Muscle of leg (tissue), 11 donors: ENCODE measurements around the gene IL11. TPM values are rescaled to one million over a fixed set of nuclear protein-coding genes. Genes with fewer than 3 reads are reported as not detected.

Experiments
- DNase-seq: peaks from one replicate; pipeline ENCODE4 v3.0.0; 2013
- H3K27ac ChIP-seq: one replicate; pipeline ENCODE4 v1.5.1; 2013; ENCODE audit warnings: mild to moderate bottlenecking, low read length, control low read depth
- H3K27me3 ChIP-seq: one replicate; pipeline ENCODE4 v1.6.1; 2013; ENCODE audit warnings: low read length; ENCODE audit not compliant: control insufficient read depth, insufficient read depth
- H3K36me3 ChIP-seq: one replicate; pipeline ENCODE4 v1.6.1; 2013; ENCODE audit warnings: low read length; ENCODE audit not compliant: control insufficient read depth, insufficient read depth
- H3K4me1 ChIP-seq: one replicate; pipeline ENCODE4 v1.6.1; 2013; ENCODE audit warnings: low read length; ENCODE audit not compliant: control insufficient read depth, insufficient read depth
- H3K4me3 ChIP-seq: one replicate; pipeline ENCODE4 v1.5.1; 2013; ENCODE audit warnings: low read length, control low read depth
- H3K9me3 ChIP-seq: replicated peaks from 2 replicates; pipeline ENCODE4 v1.6.1; 2013; ENCODE audit warnings: low read depth, low read length; ENCODE audit not compliant: control insufficient read depth
- WGBS: methylation state at CpG from one replicate; pipeline ENCODE4 v1.1.5; 2013; ENCODE audit warnings: missing lambda C conversion rate; ENCODE audit not compliant: insufficient coverage; 5-methylcytosine and 5-hydroxymethylcytosine counted together
- polyA plus RNA-seq, 8 donors: library from polyadenylated mRNA; unstranded; fragments of 120-200 nt; gene quantifications; one replicate each; pipeline versions ENCODE4 v1.2.1 to v1.2.3, GENCODE V29; 2013; ENCODE audit warnings: inconsistent platforms in 1 of 8, low replicate concordance in 1 of 8; ENCODE audit not compliant: insufficient read length in 8 of 8, insufficient read depth in 1 of 8
- total RNA-seq: library from RNA; stranded (reverse); fragments of 120-200 nt; gene quantifications from one replicate; pipeline ENCODE4 v1.2.4, GENCODE V29; 2013

Gene IL11
- total and polyA plus RNA-seq, 9 donors = 0.12 to 0.61 (median 0.36) TPM

DNA sequence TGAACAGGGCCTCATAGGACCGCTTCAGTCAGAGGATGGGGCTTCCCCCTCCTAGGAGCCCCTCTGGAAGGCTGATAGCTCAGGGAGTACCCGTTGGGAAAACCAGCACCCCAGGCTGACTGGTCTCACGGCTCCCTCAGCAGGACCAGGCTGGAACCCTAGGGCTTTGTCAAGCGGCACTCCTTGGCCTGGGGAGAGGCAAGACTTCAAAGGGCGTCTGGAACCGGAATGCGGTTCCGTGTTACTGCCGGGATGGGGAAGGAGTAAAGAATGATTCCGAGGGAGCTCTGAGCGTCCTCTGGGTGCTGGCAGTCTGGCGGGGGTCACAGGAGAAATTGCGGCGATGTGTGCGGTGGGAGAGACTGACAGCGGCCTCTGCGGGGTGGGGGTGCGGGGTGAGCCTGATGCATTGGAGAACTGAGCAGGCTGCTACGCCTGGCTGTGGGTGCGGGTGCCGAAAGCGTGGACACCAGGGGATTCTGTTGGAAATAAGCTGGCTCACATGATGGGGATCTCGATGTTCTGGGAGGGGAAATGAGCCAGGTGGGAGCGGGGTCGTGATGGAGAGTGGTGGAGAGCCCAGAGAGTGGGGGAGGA lies 17.6 kb downstream of the IL11 start:
- Histone ChIP-seq H3K36me3 (peaks cover 14% of the 10 kb centered on the region), H3K27ac (no peak overlapping the region), H3K27me3 (peaks cover 68% of the 10 kb centered on the region), H3K4me3 (no peak overlapping the region), H3K9me3 (no peaks in the 10 kb centered on the region), H3K4me1 (peaks cover 25% of the 10 kb centered on the region)
- WGBS = 65% methylated on average over 23 of the region's 25 CpGs
- no peak for DNase-seq

DNA sequence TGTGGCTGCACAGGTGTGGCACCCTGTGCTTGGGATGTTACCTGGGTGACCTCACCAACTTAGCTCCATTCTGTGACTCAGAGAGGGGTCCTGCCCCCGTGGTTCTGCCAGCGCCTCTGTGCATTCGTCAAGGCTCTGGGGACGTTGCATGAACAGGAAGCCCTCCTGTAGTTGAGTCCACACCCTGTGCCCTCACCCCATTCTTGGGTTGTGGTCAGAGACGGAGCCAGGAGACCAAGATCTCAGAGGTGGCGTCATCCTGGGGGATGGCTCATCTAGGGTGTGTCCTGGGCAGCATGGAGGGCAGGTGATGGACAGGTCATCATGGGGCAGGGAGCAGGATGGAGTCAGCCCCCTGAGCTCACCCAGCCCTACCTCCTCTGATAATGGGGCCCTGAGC lies 18.2 kb downstream of the IL11 start:
- WGBS = 100% methylated on average over 2 of the region's 6 CpGs
- Histone ChIP-seq H3K27me3 (peaks cover 63% of the 10 kb centered on the region), H3K36me3 (peaks cover 19% of the 10 kb centered on the region)

DNA sequence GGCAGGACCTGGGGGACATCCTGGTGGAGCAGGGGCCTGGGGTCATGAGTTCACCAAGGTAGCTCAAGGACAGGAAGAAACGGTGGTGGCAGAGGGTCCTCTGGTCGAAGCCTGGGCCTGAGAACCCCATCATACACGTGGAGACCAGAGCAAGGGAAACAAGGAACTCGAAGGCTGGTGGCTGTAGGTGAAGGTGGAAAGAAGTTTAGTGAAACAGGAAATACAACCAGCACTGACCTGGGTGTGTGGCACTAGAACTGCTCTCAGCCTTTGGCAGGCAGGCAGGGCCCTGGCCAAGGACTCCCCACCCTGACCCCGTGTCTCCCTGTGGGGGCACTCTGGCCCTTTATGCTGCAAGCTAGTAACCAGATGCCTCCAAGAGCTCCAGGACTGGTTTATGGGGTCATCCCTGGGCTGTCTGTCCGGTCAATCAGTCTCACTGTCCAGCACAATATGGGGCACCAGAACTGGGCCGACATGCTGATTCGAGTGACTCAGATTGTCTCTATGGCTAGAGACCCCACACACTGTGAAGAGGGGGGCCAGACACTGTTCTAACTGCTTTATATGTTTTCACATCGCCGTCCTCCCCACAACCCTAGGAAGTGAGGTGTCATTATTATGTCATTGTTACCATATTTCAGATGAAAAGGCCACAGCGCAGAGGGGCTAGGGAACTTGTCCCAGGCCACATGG lies 19.5 kb downstream of the IL11 start:
- no peak overlapping the region for H3K4me3 ChIP-seq
- 62% methylated on average over 7 of the region's 11 CpGs for WGBS

More for the DNA sequence above, 18.2 kb downstream of the IL11 start:
- Histone ChIP-seq H3K4me3 (no peak overlapping the region), H3K9me3 (no peaks in the 10 kb centered on the region), H3K27ac (no peak overlapping the region), H3K4me1 (peaks cover 30% of the 10 kb centered on the region)
- no peak for DNase-seq

DNA sequence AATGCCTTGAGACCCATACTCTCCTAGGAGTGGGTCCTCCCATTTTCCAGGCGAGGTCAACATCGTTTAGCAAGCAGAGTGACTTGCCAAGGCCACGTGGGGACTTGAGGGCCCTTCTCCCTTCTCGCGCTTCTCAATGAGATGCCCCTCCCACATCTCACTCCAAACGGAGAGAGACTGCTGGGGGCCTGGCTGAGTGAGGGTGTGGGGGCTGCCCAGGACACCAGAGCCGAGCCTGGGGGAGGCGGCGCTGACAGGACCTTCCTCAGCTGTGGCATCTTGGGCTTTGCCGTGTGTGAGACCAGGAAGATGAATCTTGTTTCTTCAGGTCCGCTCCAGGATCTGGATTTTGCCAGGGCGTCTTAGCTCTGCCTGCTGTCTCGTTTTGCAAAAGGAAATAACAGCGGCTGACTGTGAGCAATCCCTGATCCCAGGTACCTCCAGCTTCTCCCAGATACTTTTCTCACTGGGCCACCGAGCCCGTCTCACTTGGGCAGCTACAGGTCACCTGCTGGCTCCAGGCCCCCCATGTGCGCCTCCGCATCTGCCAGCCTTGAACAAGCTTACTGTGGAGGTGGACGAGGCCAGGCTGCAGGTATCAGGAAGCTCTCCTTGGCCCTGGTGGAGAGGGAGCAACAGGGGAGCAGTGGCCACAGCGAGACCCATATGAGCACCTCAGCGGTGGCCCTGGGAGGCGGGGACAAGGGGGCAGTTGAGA lies 21.8 kb downstream of the IL11 start:
- Histone ChIP-seq H3K27me3 (peaks cover 28% of the 10 kb centered on the region), H3K27ac (no peak overlapping the region), H3K4me3 (no peak overlapping the region), H3K36me3 (peaks cover 33% of the 10 kb centered on the region), H3K9me3 (no peaks in the 10 kb centered on the region), H3K4me1 (peaks cover 53% of the 10 kb centered on the region)
- 36% methylated on average over 15 of the region's 22 CpGs for WGBS
- no peak for DNase-seq

More for the DNA sequence above, 19.5 kb downstream of the IL11 start:
- H3K4me1 ChIP-seq = peaks cover 41% of the 10 kb centered on the region
- no peaks in the 10 kb centered on the region for H3K9me3 ChIP-seq
- DNase-seq = no peak
- peaks cover 51% of the 10 kb centered on the region for H3K27me3 ChIP-seq
- peaks cover 21% of the 10 kb centered on the region for H3K36me3 ChIP-seq
- H3K27ac ChIP-seq = no peak overlapping the region

DNA sequence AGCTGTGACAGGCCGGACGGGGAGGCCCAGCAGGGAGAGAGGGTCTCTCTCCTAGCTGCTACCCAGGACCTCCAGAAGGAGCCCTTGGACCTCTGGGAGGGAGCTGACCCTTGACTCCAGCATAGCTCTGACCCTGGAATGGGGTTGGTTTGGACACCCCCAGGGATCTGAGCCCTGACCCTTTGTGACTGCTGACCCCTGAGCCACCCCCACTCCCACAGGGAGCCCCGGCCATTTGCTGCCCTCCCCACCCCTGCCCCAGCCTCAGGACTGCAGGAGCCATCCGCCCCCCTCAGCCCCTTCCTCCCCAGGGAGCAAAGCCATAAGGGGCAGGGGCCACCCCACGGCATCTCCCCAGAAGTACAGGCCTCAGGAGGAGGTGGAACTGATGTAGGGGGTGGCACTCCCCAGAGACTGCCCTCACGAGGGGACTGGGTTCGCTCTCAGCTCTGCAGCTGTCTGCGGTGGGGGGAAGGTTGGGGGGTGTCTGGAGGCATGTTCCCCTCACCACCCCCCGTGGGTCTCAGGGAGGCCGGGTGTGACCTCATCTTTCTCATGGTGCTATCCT lies 22.7 kb downstream of the IL11 start:
- no peaks in the 10 kb centered on the region for H3K9me3 ChIP-seq
- no peak overlapping the region for H3K4me3 ChIP-seq
- H3K27ac ChIP-seq = no peak overlapping the region
- H3K27me3 ChIP-seq = peaks cover 19% of the 10 kb centered on the region
- no peak for DNase-seq
- H3K4me1 ChIP-seq = peaks cover 51% of the 10 kb centered on the region
- 67% methylated on average over 2 of the region's 10 CpGs for WGBS
- peaks cover 42% of the 10 kb centered on the region for H3K36me3 ChIP-seq

DNA sequence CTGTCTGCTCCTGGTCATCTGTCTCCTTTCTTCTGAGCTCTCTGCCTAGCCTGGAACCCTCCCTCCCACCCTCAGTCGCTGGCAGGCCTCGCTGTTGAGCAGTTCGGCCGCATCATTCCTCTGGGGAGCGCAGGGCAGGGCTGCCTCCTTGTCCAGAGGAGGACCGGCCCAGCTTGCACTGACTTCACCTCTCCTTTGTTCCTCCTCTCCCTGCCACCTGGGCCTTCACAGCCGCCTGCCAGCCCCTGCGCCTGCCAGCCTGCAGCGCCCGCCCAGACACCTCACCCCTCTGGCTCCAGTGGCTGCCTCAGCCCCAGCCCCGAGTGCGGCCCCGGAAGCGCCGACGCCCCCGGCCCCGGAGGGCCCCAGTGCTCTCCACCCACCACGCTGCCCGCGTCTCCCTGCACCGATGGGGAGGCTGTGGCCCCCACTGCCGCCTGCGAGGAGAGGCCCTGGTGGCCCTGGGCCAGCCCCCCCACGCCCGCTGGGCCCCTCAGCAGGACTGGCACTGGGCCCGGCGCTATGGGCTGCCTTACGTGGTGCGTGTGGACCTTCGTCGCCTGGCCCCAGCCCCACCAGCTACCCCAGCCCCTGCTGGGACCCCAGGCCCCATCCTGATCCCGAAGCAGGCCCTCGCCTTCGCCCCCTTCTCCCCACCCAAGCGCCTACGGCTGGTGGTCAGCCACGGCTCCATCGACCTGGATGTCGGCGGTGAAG lies 23.4 kb downstream of the IL11 start:
- Histone ChIP-seq H3K4me1 (peaks cover 54% of the 10 kb centered on the region), H3K9me3 (no peaks in the 10 kb centered on the region), H3K27me3 (peaks cover 12% of the 10 kb centered on the region), H3K4me3 (no peak overlapping the region), H3K36me3 (peaks cover 48% of the 10 kb centered on the region), H3K27ac (no peak overlapping the region)
- DNase-seq = no peak
- WGBS = 71% methylated on average over 34 of the region's 41 CpGs

DNA sequence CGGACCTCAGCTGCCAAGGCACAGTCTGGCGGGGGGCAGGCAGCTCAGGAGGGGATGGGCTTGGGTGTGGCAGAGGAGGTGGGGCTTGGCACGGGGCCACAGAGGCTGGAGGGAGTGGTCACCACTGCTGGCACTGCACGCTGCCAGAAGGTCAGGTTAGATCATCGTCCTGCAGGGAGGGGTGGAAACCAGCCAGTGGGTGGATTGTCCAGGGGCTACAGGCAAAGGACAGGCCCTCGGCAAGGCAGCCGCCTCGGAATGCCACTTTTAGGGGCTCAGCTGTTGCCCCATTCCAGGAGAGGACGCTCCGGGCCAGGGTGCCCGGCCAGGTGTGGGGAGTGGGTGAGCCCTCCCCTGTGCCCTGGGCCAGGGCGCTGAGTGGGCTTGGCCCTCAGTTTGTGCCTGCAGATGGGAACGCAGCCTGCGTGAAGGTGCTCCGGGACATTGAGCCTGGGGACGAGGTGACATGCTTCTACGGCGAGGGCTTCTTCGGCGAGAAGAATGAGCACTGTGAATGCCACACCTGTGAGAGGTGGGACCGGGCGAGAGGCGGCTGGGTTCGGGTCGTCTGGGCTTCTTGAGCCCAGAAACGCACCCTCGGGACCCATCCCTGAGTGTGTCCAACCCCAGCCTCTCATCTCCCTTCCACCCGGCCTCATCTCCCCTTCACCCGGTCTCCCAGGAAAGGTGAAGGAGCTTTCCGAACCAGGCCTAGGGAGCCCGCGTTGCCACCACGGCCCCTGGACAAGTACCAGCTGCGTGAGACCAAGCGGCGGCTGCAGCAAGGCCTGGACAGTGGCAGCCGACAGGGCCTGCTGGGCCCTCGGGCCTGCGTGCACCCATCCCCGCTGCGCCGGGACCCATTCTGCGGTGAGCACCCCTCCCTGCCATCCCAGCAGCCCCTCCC lies 24.2 kb downstream of the IL11 start:
- peaks cover 51% of the 10 kb centered on the region for H3K36me3 ChIP-seq

DNA sequence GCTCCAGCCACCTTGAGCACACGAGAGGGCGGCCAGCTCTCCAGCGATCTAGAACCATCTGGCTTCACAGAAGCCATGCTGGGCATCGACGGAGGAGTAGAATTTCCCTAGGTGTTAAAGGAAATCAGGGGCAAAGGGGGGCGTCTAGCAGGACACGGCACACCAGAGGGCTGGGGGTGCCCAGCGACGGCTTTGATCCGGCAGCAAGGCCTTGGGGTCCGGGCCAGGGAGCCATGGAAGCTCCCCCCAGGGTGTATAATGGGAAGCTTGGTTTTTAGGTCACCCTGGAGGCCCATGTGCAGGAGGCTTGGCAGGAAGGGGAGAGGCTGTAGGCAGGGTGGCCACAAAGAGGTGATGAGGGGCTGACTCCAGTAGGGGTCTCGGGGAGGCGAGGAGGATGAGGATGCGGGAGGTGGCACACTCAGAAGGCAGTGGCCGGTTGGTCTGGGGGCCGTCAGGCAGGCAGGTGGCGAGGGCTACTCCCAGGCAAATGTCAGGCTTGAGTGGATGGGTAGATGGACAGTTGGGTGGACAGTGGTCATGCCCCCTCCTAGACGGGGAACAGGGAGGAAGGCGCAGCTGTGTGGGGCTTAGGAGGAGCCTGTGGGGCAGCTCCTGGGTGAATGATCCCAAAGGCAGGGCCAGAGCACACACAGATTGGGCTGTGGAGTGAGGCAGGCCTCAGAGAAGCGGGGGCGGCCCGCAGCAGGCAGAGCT lies 25.0 kb downstream of the IL11 start:
- Histone ChIP-seq H3K4me1 (peaks cover 67% of the 10 kb centered on the region), H3K36me3 (peaks cover 51% of the 10 kb centered on the region), H3K4me3 (no peak overlapping the region), H3K27me3 (no peaks in the 10 kb centered on the region), H3K27ac (peak overlapping the region; percentile 77), H3K9me3 (no peaks in the 10 kb centered on the region)
- DNase-seq = no peak
- WGBS = 80% methylated on average over 22 of the region's 22 CpGs

More for the DNA sequence above, 24.2 kb downstream of the IL11 start:
- Histone ChIP-seq H3K27ac (peak overlapping the region; percentile 77), H3K4me1 (peaks cover 61% of the 10 kb centered on the region), H3K27me3 (peaks cover 4% of the 10 kb centered on the region), H3K4me3 (no peak overlapping the region), H3K9me3 (no peaks in the 10 kb centered on the region)
- peak; percentile 78 for DNase-seq
- 76% methylated on average over 34 of the region's 43 CpGs for WGBS

DNA sequence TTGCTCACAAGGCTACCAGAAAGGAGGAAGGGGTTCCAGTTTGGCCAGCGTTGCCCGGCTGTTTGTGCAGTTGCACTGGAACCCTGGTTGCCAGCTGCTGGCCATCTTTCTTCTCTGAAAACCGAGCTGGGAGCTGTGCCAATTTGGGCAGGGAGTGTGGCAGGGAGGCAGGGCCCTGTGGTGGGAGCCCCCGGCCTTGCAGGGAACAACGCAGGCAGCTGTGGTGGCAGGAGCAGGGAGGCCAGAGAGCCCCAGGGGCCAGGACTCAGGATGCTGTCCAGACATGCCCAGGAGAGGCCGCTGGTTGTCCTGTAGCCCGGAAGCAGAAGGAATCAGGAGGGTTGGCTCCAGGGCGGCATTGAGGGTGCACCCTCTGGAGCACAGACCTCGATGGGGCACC lies 25.8 kb downstream of the IL11 start:
- H3K27ac ChIP-seq = peak overlapping the region; percentile 67
- peaks cover 69% of the 10 kb centered on the region for H3K4me1 ChIP-seq
- no peaks in the 10 kb centered on the region for H3K9me3 ChIP-seq
- WGBS = 75% methylated on average over 9 of the region's 9 CpGs
- DNase-seq = peak; percentile 86
- H3K36me3 ChIP-seq = peaks cover 50% of the 10 kb centered on the region
- H3K4me3 ChIP-seq = no peak overlapping the region
- H3K27me3 ChIP-seq = no peaks in the 10 kb centered on the region
